ENCODE measurements around the gene BCKDHB. TPM values are rescaled to one million over a fixed set of nuclear protein-coding genes. Genes with fewer than 3 reads are reported as not detected.
"Not testable (repeated sequence)": the region's sequence is repeated elsewhere in the genome, so short reads cannot be mapped to it uniquely, and the experiment has no call there.

BCKDHB gene
- total RNA-seq (10 to 100 TPM; 12.2 to 33.9 (median 20.4) TPM), polyA plus RNA-seq (10 to 100 TPM in 1 of 3 donors, 1 to 10 TPM in 2; 6.4 to 21.5 (median 6.7) TPM)
- long read RNA-seq, donor 1, partial matches to known transcripts: 0 of 5 reads
- long read RNA-seq, donor 1, other reads (novel, unspliced or antisense): 0 of 5 reads
- long read RNA-seq, donor 2, partial matches to known transcripts: 0 of 3 reads
- long read RNA-seq, donor 2, other reads (novel, unspliced or antisense): 0 of 3 reads
- long read RNA-seq, donor 3, partial matches to known transcripts: 0 of 4 reads
- long read RNA-seq, donor 3, other reads (novel, unspliced or antisense): 0 of 4 reads
- long read RNA-seq, donor 4, transcript BCKDHB-202 (11 exons, 1,514 nt): major isoform, 9 of 13 reads
- long read RNA-seq, donor 4, partial matches to known transcripts: 0 of 13 reads
- long read RNA-seq, donor 4, other reads (novel, unspliced or antisense): 2 of 13 reads
- long read RNA-seq, donor 5, transcript BCKDHB-201 (10 exons, 3,692 nt): major isoform, 22 of 43 reads
- long read RNA-seq, donor 5, transcript BCKDHB-202 (11 exons, 1,514 nt): minor isoform, 14 of 43 reads
- long read RNA-seq, donor 5, partial matches to known transcripts: 0 of 43 reads
- long read RNA-seq, donor 5, other reads (novel, unspliced or antisense): 6 of 43 reads
- long read RNA-seq, donor 6, transcript BCKDHB-202 (11 exons, 1,514 nt): major isoform, 9 of 15 reads
- long read RNA-seq, donor 6, partial matches to known transcripts: 0 of 15 reads
- long read RNA-seq, donor 6, other reads (novel, unspliced or antisense): 4 of 15 reads
- long read RNA-seq, donor 7, partial matches to known transcripts: 0 of 1 reads
- long read RNA-seq, donor 7, other reads (novel, unspliced or antisense): 0 of 1 reads
- long read RNA-seq, donor 8, partial matches to known transcripts: 0 of 7 reads
- long read RNA-seq, donor 8, other reads (novel, unspliced or antisense): 0 of 7 reads
- long read RNA-seq, donor 9, partial matches to known transcripts: 8 of 12 reads
- long read RNA-seq, donor 9, other reads (novel, unspliced or antisense): 0 of 12 reads
- long read RNA-seq, donor 10, partial matches to known transcripts: 0 of 5 reads
- long read RNA-seq, donor 10, other reads (novel, unspliced or antisense): 0 of 5 reads

DNA sequence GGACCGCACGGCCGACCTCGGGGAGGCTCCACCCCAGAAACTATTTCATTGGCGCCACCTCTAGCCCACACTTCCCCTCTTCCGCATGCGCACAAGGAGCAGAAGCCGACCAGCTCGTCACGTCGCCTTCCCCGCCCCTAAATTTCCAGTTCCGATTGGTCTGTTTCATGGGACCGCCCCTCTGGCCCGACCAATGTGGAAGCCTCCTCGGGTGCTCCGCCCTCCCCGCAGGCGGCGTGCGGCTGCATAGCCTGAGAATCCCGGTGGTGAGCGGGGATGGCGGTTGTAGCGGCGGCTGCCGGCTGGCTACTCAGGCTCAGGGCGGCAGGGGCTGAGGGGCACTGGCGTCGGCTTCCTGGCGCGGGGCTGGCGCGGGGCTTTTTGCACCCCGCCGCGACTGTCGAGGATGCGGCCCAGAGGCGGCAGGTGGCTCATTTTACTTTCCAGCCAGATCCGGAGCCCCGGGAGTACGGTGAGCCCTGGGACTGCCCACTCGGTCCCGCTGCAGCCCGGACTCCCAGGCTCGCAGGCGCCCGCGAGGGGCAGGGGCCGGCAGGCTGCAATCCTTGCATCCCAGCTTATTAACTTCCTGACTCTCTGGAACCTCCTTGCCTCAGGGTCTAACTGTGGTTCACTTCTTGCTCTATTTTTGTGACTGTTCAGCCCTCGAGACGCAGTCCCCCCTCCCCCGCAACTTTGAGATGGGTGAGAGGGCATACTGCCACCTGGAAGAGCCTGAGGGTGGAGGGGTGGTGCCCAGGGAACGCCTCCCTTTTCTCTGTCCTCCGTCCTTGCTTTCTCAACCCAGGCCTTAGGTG lies at the start of gene BCKDHB:
Gene BCKDHB, plus strand, starts transcription at position 254 of the 818 bp plus-strand sequence. Its CDS starts 23 bp downstream, at position 277.
- 0 to 1% (median 0%) methylated on average over 41 to 56 of the region's 56 CpGs for WGBS, 4 donors
- no peaks in the 10 kb centered on the region for H3K9me3 ChIP-seq (replicated peaks in 1 of 3)
- H3K4me1 ChIP-seq (replicated peaks in 1 of 2): peaks cover 0 to 11% of the 10 kb centered on the region in 2 donors
- DNase-seq: peak; percentile 99 to 100 (median 99)
- H3K27ac ChIP-seq: peak within 1 kb of the TSS in 4 of 5 donors; percentile 60 to 86 (median 79)
- H3K4me3 ChIP-seq: peak within 1 kb of the TSS; percentile 1 to 71 (median 26)
- intact Hi-C loops (cut with DNase I): no loop called here
- H3K27me3 ChIP-seq: no peaks in the 10 kb centered on the region
- TF ChIP-seq, protein P1, sequence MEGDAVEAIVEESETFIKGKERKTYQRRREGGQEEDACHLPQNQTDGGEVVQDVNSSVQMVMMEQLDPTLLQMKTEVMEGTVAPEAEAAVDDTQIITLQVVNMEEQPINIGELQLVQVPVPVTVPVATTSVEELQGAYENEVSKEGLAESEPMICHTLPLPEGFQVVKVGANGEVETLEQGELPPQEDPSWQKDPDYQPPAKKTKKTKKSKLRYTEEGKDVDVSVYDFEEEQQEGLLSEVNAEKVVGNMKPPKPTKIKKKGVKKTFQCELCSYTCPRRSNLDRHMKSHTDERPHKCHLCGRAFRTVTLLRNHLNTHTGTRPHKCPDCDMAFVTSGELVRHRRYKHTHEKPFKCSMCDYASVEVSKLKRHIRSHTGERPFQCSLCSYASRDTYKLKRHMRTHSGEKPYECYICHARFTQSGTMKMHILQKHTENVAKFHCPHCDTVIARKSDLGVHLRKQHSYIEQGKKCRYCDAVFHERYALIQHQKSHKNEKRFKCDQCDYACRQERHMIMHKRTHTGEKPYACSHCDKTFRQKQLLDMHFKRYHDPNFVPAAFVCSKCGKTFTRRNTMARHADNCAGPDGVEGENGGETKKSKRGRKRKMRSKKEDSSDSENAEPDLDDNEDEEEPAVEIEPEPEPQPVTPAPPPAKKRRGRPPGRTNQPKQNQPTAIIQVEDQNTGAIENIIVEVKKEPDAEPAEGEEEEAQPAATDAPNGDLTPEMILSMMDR (IDR thresholded peaks at IDR 0.05): peak in 1 of 6 experiments; percentile 13
- peak; percentile 72 to 95 for TF ChIP-seq POLR2A (IDR thresholded peaks at IDR 0.05)
- H3K36me3 ChIP-seq (replicated peaks in 1 of 2): no peaks in the 10 kb centered on the region

DNA sequence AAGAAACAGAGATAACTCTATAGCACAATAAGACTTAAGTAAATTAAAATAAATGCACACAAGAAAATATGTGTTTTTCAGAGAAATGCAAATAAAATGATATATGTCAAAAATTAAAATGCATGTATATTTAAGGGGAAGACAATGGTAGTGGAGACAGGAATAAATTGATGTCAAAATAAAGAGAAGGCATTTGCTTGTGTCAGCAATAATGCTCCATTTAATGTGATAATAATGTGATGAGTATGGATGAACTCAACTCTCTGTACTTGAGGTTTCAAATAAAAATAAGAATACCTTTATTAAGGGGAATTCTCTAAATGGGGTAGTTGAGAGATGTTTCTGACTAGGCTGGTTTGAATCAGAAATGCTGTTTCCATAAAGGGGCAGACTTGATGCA lies 45.7 kb upstream of the BCKDHB start:
- no peak overlapping the region for H3K4me3 ChIP-seq
- no peaks in the 10 kb centered on the region for H3K9me3 ChIP-seq (replicated peaks in 1 of 3)
- intact Hi-C loops (cut with DNase I): no loop called here
- no peak for TF ChIP-seq POLR2A (IDR thresholded peaks at IDR 0.05)
- TF ChIP-seq, protein P1 (IDR thresholded peaks at IDR 0.05): no peak
- H3K4me1 ChIP-seq (replicated peaks in 1 of 2): no peaks in the 10 kb centered on the region
- H3K27ac ChIP-seq: no peak overlapping the region
- H3K36me3 ChIP-seq (replicated peaks in 1 of 2): no peaks in the 10 kb centered on the region
- DNase-seq: no peak
- H3K27me3 ChIP-seq: no peaks in the 10 kb centered on the region

DNA sequence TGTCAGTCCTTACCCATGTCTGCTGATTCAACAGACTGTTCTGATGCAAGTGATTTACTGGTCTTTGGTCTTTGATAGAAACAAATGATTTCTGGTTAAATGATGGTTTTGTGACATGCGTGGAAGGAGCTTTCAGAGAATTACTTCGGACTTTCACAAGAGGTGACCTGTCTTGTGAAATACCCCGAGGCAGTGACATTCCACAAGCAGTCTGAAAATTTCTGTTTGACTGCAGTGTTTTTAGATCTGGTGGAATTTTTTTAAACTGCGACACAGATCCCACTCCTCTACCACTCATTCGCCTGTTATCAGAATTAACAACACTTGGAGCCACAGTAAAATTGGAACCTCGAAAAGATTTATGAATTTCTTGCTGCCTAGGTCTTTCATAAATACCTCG lies 38.3 kb upstream of the BCKDHB start:
- DNase-seq; H3K27ac ChIP-seq; H3K4me3 ChIP-seq; H3K27me3 ChIP-seq; H3K36me3 ChIP-seq (replicated peaks in 1 of 2); H3K4me1 ChIP-seq (replicated peaks in 1 of 2); H3K9me3 ChIP-seq (replicated peaks in 1 of 3); intact Hi-C loops (cut with DNase I): not testable (repeated sequence)
- WGBS, 4 donors: 63 to 80% (median 65%) methylated on average over 6 to 7 of the region's 7 CpGs

DNA sequence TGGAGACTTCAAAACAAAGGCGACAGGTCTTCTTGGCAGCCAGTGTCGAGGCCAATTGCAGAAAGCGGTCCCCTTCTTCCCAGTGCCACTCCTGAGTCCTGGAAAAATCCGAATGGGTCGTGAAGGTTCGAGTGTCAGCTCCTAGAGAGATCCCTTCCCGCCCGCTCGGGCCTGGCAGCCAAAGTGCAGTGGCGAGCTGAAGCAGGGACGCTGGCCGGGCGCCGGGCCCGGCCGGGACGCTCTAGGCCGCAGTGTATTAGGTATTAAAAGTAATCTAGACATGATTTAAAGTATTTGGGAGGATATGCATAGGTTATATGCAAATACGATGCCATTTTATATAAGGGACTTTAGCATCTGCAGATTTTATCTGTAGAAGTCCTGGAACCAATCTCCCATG lies 36.0 kb upstream of the BCKDHB start:
- intact Hi-C loops (cut with DNase I); H3K36me3 ChIP-seq (replicated peaks in 1 of 2); H3K9me3 ChIP-seq (replicated peaks in 1 of 3); H3K27me3 ChIP-seq; H3K4me3 ChIP-seq; H3K27ac ChIP-seq; H3K4me1 ChIP-seq (replicated peaks in 1 of 2); DNase-seq: not testable (repeated sequence)
- 85 to 92% (median 88%) methylated on average over 9 to 19 of the region's 19 CpGs for WGBS, 4 donors
